NOMO-1 (cell line): ENCODE data around the gene LANCL2.
"Not testable (repeated sequence)": the region's sequence is repeated elsewhere in the genome, so short reads cannot be mapped to it uniquely, and the experiment has no call there.

Experiments
- DNase-seq, 2 experiments: peaks; one replicate each; lab custom pipeline; 2025; ENCODE audit not compliant: unreplicated experiment in 2 of 2; lab: John Stamatoyannopoulos, UW

LANCL2 gene

GRCh38 chr7:55365205-55365674 is at the start of gene LANCL2:
LANCL2 (plus strand) TSS chr7:55365337; CDS start chr7:55366026, 689 bp downstream.
- DNase-seq = peak; percentile 15 to 18

- DNase-seq = no peak
Measured at GRCh38 chr7:55325371-55325792, 39.8 kb upstream of the LANCL2 start.

GRCh38 chr7:55326081-55326835 is 38.9 kb upstream of the LANCL2 start:
- no peak for DNase-seq

GRCh38 chr7:55326945-55327626 is 38.1 kb upstream of the LANCL2 start:
- no peak for DNase-seq

GRCh38 chr7:55335151-55335550 is 30.0 kb upstream of the LANCL2 start:
- DNase-seq = no peak

GRCh38 chr7:55335786-55336185 is 29.4 kb upstream of the LANCL2 start:
- DNase-seq = no peak

- DNase-seq = no peak
Measured at GRCh38 chr7:55336540-55336939, 28.6 kb upstream of the LANCL2 start.

GRCh38 chr7:55339033-55340000 is 25.8 kb upstream of the LANCL2 start:
- no peak for DNase-seq

GRCh38 chr7:55342216-55342871 is 22.8 kb upstream of the LANCL2 start:
- no peak for DNase-seq

GRCh38 chr7:55343002-55343781 is 21.9 kb upstream of the LANCL2 start:
- no peak for DNase-seq

- no peak for DNase-seq
Measured at GRCh38 chr7:55343860-55344606, 21.1 kb upstream of the LANCL2 start.

- no peak for DNase-seq
Measured at GRCh38 chr7:55344840-55345239, 20.3 kb upstream of the LANCL2 start.

GRCh38 chr7:55345292-55345691 is 19.8 kb upstream of the LANCL2 start:
- no peak for DNase-seq

- DNase-seq = no peak
Measured at GRCh38 chr7:55348502-55348901, 16.6 kb upstream of the LANCL2 start.

GRCh38 chr7:55349121-55349520 is 16.0 kb upstream of the LANCL2 start:
- no peak for DNase-seq

- DNase-seq = no peak
Measured at GRCh38 chr7:55350281-55350680, 14.9 kb upstream of the LANCL2 start.

GRCh38 chr7:55351263-55351662 is 13.9 kb upstream of the LANCL2 start:
- DNase-seq = no peak

- not testable (repeated sequence) for DNase-seq
Measured at GRCh38 chr7:55352947-55353273, 12.2 kb upstream of the LANCL2 start.

- DNase-seq = no peak
Measured at GRCh38 chr7:55360486-55360885, 4.7 kb upstream of the LANCL2 start.
